Measurements from ENCODE around the gene RUNDC3A. TPM values are rescaled to one million over a fixed set of nuclear protein-coding genes. Genes with fewer than 3 reads are reported as not detected.

RUNDC3A gene
- total RNA-seq, 4 donors from 2014 or later = 0.42 to 2.8 (median 1.7) TPM

DNA sequence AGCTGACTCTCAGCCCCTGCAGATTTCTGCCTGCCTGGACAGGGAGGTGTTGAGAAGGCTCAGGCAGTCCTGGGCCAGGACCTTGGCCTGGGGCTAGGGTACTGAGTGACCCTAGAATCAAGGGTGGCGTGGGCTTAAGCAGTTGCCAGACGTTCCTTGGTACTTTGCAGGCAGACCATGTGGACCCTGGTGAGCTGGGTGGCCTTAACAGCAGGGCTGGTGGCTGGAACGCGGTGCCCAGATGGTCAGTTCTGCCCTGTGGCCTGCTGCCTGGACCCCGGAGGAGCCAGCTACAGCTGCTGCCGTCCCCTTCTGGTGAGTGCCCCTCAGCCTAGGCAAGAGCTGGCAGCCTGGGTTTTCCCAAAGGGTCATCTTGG lies 40.6 kb downstream of the RUNDC3A start:
- no peak overlapping the region for H3K27ac ChIP-seq (replicated peaks in 1 of 4)
- H3K4me1 ChIP-seq = peaks cover 14 to 37% (median 32%) of the 10 kb centered on the region in 4 donors
- peaks cover 22 to 53% (median 47%) of the 10 kb centered on the region in 4 donors for H3K36me3 ChIP-seq
- no peak for DNase-seq (ENCODE audit: extremely low spot score)
- H3K9me3 ChIP-seq = no peaks in the 10 kb centered on the region
- intact Hi-C loops (cut with DNase I) = no loop called here
- no peaks in the 10 kb centered on the region for H3K27me3 ChIP-seq
- 90% methylated on average over 2 of the region's 6 CpGs for WGBS
- TF ChIP-seq CTCF (IDR thresholded peaks at IDR 0.05) = no peak
- TF ChIP-seq EP300 (IDR thresholded peaks at IDR 0.05) = no peak
- TF ChIP-seq POLR2A (IDR thresholded peaks at IDR 0.05; ENCODE audit: low read depth) = no peak
- TF ChIP-seq POLR2AphosphoS5 (IDR thresholded peaks at IDR 0.05) = no peak
- H3K4me3 ChIP-seq = no peak overlapping the region

DNA sequence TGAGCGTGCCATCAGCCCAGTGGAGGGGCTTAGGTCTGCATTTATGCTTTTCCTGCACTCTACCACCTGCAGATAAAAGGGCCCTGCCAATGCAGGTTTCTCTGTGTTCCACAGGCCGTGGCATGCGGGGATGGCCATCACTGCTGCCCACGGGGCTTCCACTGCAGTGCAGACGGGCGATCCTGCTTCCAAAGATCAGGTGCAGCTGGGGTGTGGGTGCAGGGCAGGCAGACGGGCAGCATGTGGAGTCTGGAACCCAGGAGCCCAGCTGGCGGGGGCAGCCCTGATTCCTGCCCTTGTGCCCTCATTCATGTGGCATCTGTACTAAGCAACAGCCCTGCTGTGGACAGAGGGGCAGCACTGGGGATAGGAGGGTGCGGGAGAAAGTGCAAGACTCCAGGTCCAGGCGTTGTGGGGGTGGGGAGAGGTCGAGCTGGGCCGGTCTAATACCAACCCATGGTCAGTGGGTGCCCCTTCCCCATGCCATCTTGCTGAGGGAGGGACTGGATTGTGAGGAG lies 41.2 kb downstream of the RUNDC3A start:
- no peaks in the 10 kb centered on the region for H3K27me3 ChIP-seq
- H3K36me3 ChIP-seq = peaks cover 22 to 53% (median 47%) of the 10 kb centered on the region in 4 donors
- no peak overlapping the region for H3K4me3 ChIP-seq
- intact Hi-C loops (cut with DNase I) = no loop called here
- H3K27ac ChIP-seq (replicated peaks in 1 of 4) = no peak overlapping the region
- TF ChIP-seq POLR2A (IDR thresholded peaks at IDR 0.05; ENCODE audit: low read depth) (no peak), POLR2AphosphoS5 (IDR thresholded peaks at IDR 0.05) (no peak), EP300 (IDR thresholded peaks at IDR 0.05) (no peak), CTCF (IDR thresholded peaks at IDR 0.05) (no peak)
- 91% methylated on average over 7 of the region's 12 CpGs for WGBS
- no peak for DNase-seq (ENCODE audit: extremely low spot score)
- H3K9me3 ChIP-seq = no peaks in the 10 kb centered on the region
- peaks cover 7 to 34% (median 26%) of the 10 kb centered on the region in 4 donors for H3K4me1 ChIP-seq

- peaks cover 22 to 53% (median 47%) of the 10 kb centered on the region in 4 donors for H3K36me3 ChIP-seq
- WGBS = 65% methylated on average over 5 of the region's 6 CpGs
- H3K4me3 ChIP-seq = no peak overlapping the region
- no peak for DNase-seq (ENCODE audit: extremely low spot score)
- peak; percentile 46 to 72 (median 50) for TF ChIP-seq CTCF (IDR thresholded peaks at IDR 0.05)
- TF ChIP-seq POLR2A (IDR thresholded peaks at IDR 0.05; ENCODE audit: low read depth) = no peak
- no peak for TF ChIP-seq POLR2AphosphoS5 (IDR thresholded peaks at IDR 0.05)
- no peak for TF ChIP-seq EP300 (IDR thresholded peaks at IDR 0.05)
- no peaks in the 10 kb centered on the region for H3K27me3 ChIP-seq
- no peak overlapping the region for H3K27ac ChIP-seq (replicated peaks in 1 of 4)
- peaks cover 6 to 26% (median 20%) of the 10 kb centered on the region in 4 donors for H3K4me1 ChIP-seq
- H3K9me3 ChIP-seq = no peaks in the 10 kb centered on the region
- intact Hi-C loops (cut with DNase I) = no loop called here
Measured at GRCh38 chr17:44350733-44351226, 42.4 kb downstream of the RUNDC3A start.

DNA sequence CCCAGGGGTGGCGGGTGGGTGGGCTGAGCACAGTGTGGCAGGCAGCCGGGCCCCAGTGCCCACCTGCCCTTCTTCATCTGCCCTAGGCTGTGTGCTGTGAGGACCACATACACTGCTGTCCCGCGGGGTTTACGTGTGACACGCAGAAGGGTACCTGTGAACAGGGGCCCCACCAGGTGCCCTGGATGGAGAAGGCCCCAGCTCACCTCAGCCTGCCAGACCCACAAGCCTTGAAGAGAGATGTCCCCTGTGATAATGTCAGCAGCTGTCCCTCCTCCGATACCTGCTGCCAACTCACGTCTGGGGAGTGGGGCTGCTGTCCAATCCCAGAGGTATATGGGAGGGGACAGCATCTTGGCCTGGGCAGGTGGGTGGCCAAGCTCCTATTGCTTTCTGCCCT lies 43.1 kb downstream of the RUNDC3A start:
- Histone ChIP-seq H3K27ac (replicated peaks in 1 of 4) (no peak overlapping the region), H3K9me3 (no peaks in the 10 kb centered on the region), H3K36me3 (peaks cover 22 to 53% (median 47%) of the 10 kb centered on the region in 4 donors), H3K4me1 (peaks cover under 1 to 19% (median 13%) of the 10 kb centered on the region in 4 donors), H3K4me3 (no peak overlapping the region), H3K27me3 (no peaks in the 10 kb centered on the region)
- intact Hi-C loops (cut with DNase I) = no loop called here
- 87% methylated on average over 6 of the region's 8 CpGs for WGBS
- no peak for DNase-seq (ENCODE audit: extremely low spot score)
- TF ChIP-seq CTCF (IDR thresholded peaks at IDR 0.05) = no peak
- TF ChIP-seq POLR2A (IDR thresholded peaks at IDR 0.05; ENCODE audit: low read depth) = no peak
- no peak for TF ChIP-seq POLR2AphosphoS5 (IDR thresholded peaks at IDR 0.05)
- no peak for TF ChIP-seq EP300 (IDR thresholded peaks at IDR 0.05)
